ENCODE data around the gene SNX32. TPM values are rescaled to one million over a fixed set of nuclear protein-coding genes. Genes with fewer than 3 reads are reported as not detected.
A peak's percentile ranks its signal among the peaks of the same experiment; 100 is the strongest.

Gene SNX32
- total and polyA plus RNA-seq, 2 of the 13 experiments (the other 11 are each of a cell fraction or from before 2014, with no cell fraction given), result 0.09 to 0.34 TPM

GRCh38 chr11:65856689-65857499, 23.1 kb downstream of the SNX32 start (continued):
- TF ChIP-seq E2F1 (CRISPR knock-in tag; IDR thresholded peaks at IDR 0.05), result peak; percentile 15; the same call in 1 of the 2 replicates
- no peak for TF ChIP-seq PAF1 (CRISPR knock-in tag; IDR thresholded peaks at IDR 0.05)
- TF ChIP-seq ZNF343 (CRISPR knock-in tag; IDR thresholded peaks at IDR 0.05), result no peak
- no peak for TF ChIP-seq TP53 (CRISPR knock-in tag; conservative IDR thresholded peaks at IDR 0.05)
- no peak for TF ChIP-seq AGO2 (optimal IDR thresholded peaks at IDR 0.05; ENCODE audit: low read depth, low read length)
- TF ChIP-seq ZNF263 (CRISPR knock-in tag; IDR thresholded peaks at IDR 0.05), result no peak
- TF ChIP-seq ZNF569 (CRISPR knock-in tag; IDR thresholded peaks at IDR 0.05; ENCODE audit: borderline replicate concordance), result no peak
- peak; percentile 25; the same call in 1 of the 2 replicates for TF ChIP-seq KDM3A (CRISPR knock-in tag; IDR thresholded peaks at IDR 0.05; ENCODE audit: low read depth)
- TF ChIP-seq POLR2A (IDR thresholded peaks at IDR 0.05; ENCODE audit: insufficient read depth in 1 of 2, low read depth in 2 of 2, low read length in 2 of 2), result peak in 1 of 2 experiments; percentile 44; a peak in 1 of 4 replicates
- no peak for TF ChIP-seq NCOA5 (CRISPR knock-in tag; IDR thresholded peaks at IDR 0.05)
- TF ChIP-seq ZNF24 (IDR thresholded peaks at IDR 0.05), result no peak
- TF ChIP-seq ESRRA (CRISPR knock-in tag; IDR thresholded peaks at IDR 0.05; ENCODE audit: low read depth), result no peak
- TF ChIP-seq NFYB (CRISPR knock-in tag; IDR thresholded peaks at IDR 0.05), result no peak
- TF ChIP-seq HBP1 (CRISPR knock-in tag; IDR thresholded peaks at IDR 0.05; ENCODE audit: low read depth), result no peak
- TF ChIP-seq ZNF660 (CRISPR knock-in tag; IDR thresholded peaks at IDR 0.05; ENCODE audit: borderline replicate concordance, low read depth), result no peak
- TF ChIP-seq TBL1XR1 (IDR thresholded peaks at IDR 0.05; ENCODE audit: borderline replicate concordance, low read length, partially characterized antibody), result no peak
- no peak for TF ChIP-seq ATRX (CRISPR knock-in tag; IDR thresholded peaks at IDR 0.05; ENCODE audit: borderline replicate concordance)
- TF ChIP-seq ZNF280B (CRISPR knock-in tag; IDR thresholded peaks at IDR 0.05; ENCODE audit: borderline replicate concordance), result no peak
- no peak for TF ChIP-seq ATF2 (CRISPR knock-in tag; IDR thresholded peaks at IDR 0.05)
- TF ChIP-seq SALL1 (CRISPR knock-in tag; IDR thresholded peaks at IDR 0.05), result peak; percentile 20; the same call in 1 of the 2 replicates
- no peak for TF ChIP-seq STAT6 (CRISPR knock-in tag; IDR thresholded peaks at IDR 0.05; ENCODE audit: borderline replicate concordance)
- TF ChIP-seq ZNF883 (CRISPR knock-in tag; IDR thresholded peaks at IDR 0.05; ENCODE audit: not compliant biosample characterization), result no peak
